ENCODE measurements around the gene EIPR1. TPM values are rescaled to one million over a fixed set of nuclear protein-coding genes. Genes with fewer than 3 reads are reported as not detected.

EIPR1 gene
- total and polyA plus RNA-seq, 2 of the 4 experiments (the other 2 are of a cell fraction) = 46.5 to 67.4 TPM

GRCh38 chr2:3290655-3291054, 87.0 kb downstream of the EIPR1 start:
- no peak overlapping the region for H2AK9ac ChIP-seq (replicated peaks; ENCODE audit: low read depth, low read length, poor library complexity)
- H3K14ac ChIP-seq (replicated peaks; ENCODE audit: low read depth, low read length) = no peak overlapping the region
- TF ChIP-seq CHD1 (IDR thresholded peaks at IDR 0.05; ENCODE audit: low read depth, low read length) = no peak
- TF ChIP-seq CTCF (conservative IDR thresholded peaks at IDR 0.05; ENCODE audit: low read depth, low read length) = no peak
- TF ChIP-seq NFE2L2 (IDR thresholded peaks at IDR 0.05; ENCODE audit: low read depth, low read length) = no peak
- TF ChIP-seq CEBPB (IDR thresholded peaks at IDR 0.05; ENCODE audit: low read depth, low read length) = no peak
- TF ChIP-seq USF2 (IDR thresholded peaks at IDR 0.05; ENCODE audit: low read depth, low read length) = no peak
- TF ChIP-seq SMC3 (IDR thresholded peaks at IDR 0.05; ENCODE audit: low read depth, low read length) = no peak
- no peak for TF ChIP-seq FOS (IDR thresholded peaks at IDR 0.05; ENCODE audit: low read depth, low read length)
- TF ChIP-seq MAFK (IDR thresholded peaks at IDR 0.05; ENCODE audit: low read depth, low read length) = no peak
- TF ChIP-seq RFX5 (IDR thresholded peaks at IDR 0.05; ENCODE audit: low read depth, low read length) = no peak
- POLR2A ChIA-PET (ENCODE audit: unreplicated experiment) = no interaction called here
- no peak overlapping the region for H2BK20ac ChIP-seq (ENCODE audit: low read depth, low read length)
- BruUV-seq (replicated peaks) = no TSS peak
- no peak overlapping the region for H4K5ac ChIP-seq (ENCODE audit: low read depth, low read length)
- H3K9me1 ChIP-seq (ENCODE audit: insufficient read depth, low read length) = no peaks in the 10 kb centered on the region; the same call in 1 of the 2 replicates
- ATAC-seq (ENCODE audit: low read depth) = no peak
- H3K9me3 ChIP-seq (ENCODE audit: control insufficient read depth, insufficient read depth, low read length) = no peaks in the 10 kb centered on the region
- peaks cover 0 to 10% of the 10 kb centered on the region in 2 experiments; a peak in 1 of 4 replicates for H3K79me1 ChIP-seq (ENCODE audit: low read depth in 1 of 2, low read length in 2 of 2)
- H4K20me1 ChIP-seq (ENCODE audit: insufficient read depth, low read length) = no peaks in the 10 kb centered on the region; the same call in 1 of the 2 replicates
- 82% methylated on average over 3 of the region's 12 CpGs; no CpG with 5 or more reads in 1 of the 2 experiments for WGBS, 2 experiments (ENCODE audit: extremely low coverage in 2 of 2, insufficient read length in 1 of 2)
- no peak overlapping the region for H3K23ac ChIP-seq (ENCODE audit: low read depth, low read length)
- H4K8ac ChIP-seq (ENCODE audit: low read depth in 2 of 2, low read length in 2 of 2) = no peak overlapping the region
- DNase-seq = no peak
- no peak overlapping the region for H2BK120ac ChIP-seq (ENCODE audit: low read depth, low read length)
- H3K4me3 ChIP-seq (ENCODE audit: insufficient read depth, low read depth, low read length) = no peak overlapping the region
- H3K4ac ChIP-seq (ENCODE audit: low read depth, low read length) = no peak overlapping the region
- H4K91ac ChIP-seq (ENCODE audit: insufficient read depth, low read depth, low read length) = no peak overlapping the region
- H2BK5ac ChIP-seq (ENCODE audit: low read depth, low read length, poor library complexity, severe bottlenecking) = no peak overlapping the region
- no peak overlapping the region for H2AFZ ChIP-seq (replicated peaks; ENCODE audit: low read length, poor library complexity)
- no peak overlapping the region for H3K18ac ChIP-seq (ENCODE audit: low read depth, low read length)
- H3K4me2 ChIP-seq (ENCODE audit: low read depth, low read length) = no peak overlapping the region
- CTCF ChIA-PET = no interaction called here
- no peaks in the 10 kb centered on the region for H3K4me1 ChIP-seq (ENCODE audit: control insufficient read depth, insufficient read depth, low read length)
- H3K27ac ChIP-seq (ENCODE audit: insufficient read depth, low read length) = no peak overlapping the region
- no peaks in the 10 kb centered on the region for H3K27me3 ChIP-seq (ENCODE audit: control insufficient read depth, insufficient read depth, low read length)
- dilution Hi-C loops (cut with HindIII; ENCODE audit: low sequenced_read_pairs, unreplicated experiment) = no loop called here
- no peak overlapping the region for H2BK15ac ChIP-seq (ENCODE audit: low read depth, low read length)
- no peak overlapping the region for H2AK5ac ChIP-seq (ENCODE audit: low read depth, low read length)
- H3K36me3 ChIP-seq (ENCODE audit: control insufficient read depth, insufficient read depth, low read length) = no peaks in the 10 kb centered on the region
- in situ Hi-C loops (cut with MboI; ENCODE audit: low sequenced_read_pairs) = no loop called here
- intact Hi-C loops (cut with micrococcal nuclease) = no loop called here
- H3K56ac ChIP-seq (ENCODE audit: extremely low read depth, insufficient read depth, low read length) = no peak overlapping the region
- no peak overlapping the region for H3K9ac ChIP-seq (ENCODE audit: low read depth, low read length)

Data from IMR-90 (cell line).